Upper lobe of right lung (tissue), 1 donor: Measurements from ENCODE around the gene GSN. TPM values are rescaled to one million over a fixed set of nuclear protein-coding genes. Genes with fewer than 3 reads are reported as not detected.

Source experiments
- ATAC-seq: fragments of 200-7000 bp; cut with Tn5 transposase; one replicate; pipeline ENCODE4 v1.9.1; 2020; ENCODE audit warnings: mild to moderate bottlenecking, moderate library complexity
- DNase-seq: peaks from one replicate; pipeline ENCODE4 v3.0.0-alpha.2; 2020
- H3K27ac ChIP-seq: fragments of 200-600 bp; one replicate; pipeline ENCODE4 v1.8.0; 2022
- H3K27me3 ChIP-seq: fragments of 200-600 bp; one replicate; pipeline ENCODE4 v1.8.0; 2022; ENCODE audit warnings: mild to moderate bottlenecking
- H3K36me3 ChIP-seq: fragments of 200-600 bp; one replicate; pipeline ENCODE4 v1.8.0; 2022
- H3K4me1 ChIP-seq: fragments of 200-600 bp; one replicate; pipeline ENCODE4 v1.8.0; 2022
- H3K4me3 ChIP-seq: fragments of 200-600 bp; one replicate; pipeline ENCODE4 v1.8.0; 2022; ENCODE audit warnings: mild to moderate bottlenecking
- H3K9me3 ChIP-seq: fragments of 200-600 bp; one replicate; pipeline ENCODE4 v1.8.0; 2022
- intact Hi-C: fragments of 100-400 bp; cut with DNase I; formaldehyde crosslinking; loops from one replicate; pipeline ENCODE4 v1.11.0; 2022
- total RNA-seq: library from RNA; stranded (reverse); fragmentation: NEBNext Ultra II Directional; extraction: Animal tissue kit (Norgen Biotek cat#: 25700); gene quantifications from one replicate; pipeline ENCODE4 v1.2.1, GENCODE V29; 2021
- TF ChIP-seq, protein P1 (sequence below): fragments of 200-600 bp; IDR thresholded peaks from one replicate; pipeline ENCODE4 v1.8.0; 2022; ENCODE audit warnings: antibody characterized with exemption
- donor health status: DM: no; HTN: yes; CAD: no; lungs with severe emphysema.

GSN gene
- total RNA-seq, 1 donor from 2014 or later, result 464 TPM

DNA sequence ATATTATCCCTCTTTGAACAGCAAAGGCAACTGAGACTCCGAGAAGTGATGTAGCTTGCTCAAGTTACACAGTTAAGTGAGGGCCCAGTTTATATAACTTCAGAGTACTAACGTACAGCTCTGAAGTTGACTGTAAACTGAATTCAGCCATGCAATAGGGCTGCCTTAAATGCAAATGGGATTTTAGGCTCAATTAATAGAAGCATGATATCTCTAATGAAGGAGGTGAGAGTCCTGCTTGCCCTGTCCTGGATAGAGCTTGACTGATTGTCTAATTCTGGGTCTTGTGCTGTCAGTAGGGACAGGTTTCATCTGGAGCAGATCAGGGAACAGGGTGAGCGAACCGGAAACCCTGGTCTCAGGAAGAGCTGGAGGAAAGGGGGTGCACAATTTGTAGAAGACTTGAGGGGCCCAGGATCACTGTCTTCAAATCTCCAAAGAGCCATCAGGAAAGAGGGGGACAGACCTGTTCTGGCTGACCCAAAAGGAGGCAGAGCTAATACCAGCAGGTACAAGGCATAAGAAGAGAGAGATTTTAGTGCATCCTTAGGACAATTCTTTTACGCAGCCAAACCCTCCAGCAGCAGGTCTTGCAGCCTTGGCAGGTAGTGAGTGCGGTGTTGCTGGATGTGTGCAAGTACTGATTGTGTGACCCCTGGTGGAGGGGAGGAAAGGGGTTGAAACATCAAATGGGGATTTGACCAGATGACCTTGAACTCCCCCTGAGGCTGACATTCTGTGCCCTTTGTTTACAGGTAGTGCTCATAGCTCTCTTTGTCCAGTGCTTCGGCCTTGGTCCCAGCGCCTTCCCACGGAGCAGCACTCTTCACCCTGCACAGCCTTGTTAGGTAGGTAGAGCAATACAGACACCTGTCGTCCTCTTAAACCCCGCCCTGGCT is 13.0 kb downstream of the GSN start:
- intact Hi-C loops, result no loop called here
- ATAC-seq, result no peak
- no peaks in the 10 kb centered on the region for H3K27me3 ChIP-seq
- H3K4me1 ChIP-seq, result peaks cover 92% of the 10 kb centered on the region
- H3K4me3 ChIP-seq, result no peak overlapping the region
- TF ChIP-seq, protein P1, sequence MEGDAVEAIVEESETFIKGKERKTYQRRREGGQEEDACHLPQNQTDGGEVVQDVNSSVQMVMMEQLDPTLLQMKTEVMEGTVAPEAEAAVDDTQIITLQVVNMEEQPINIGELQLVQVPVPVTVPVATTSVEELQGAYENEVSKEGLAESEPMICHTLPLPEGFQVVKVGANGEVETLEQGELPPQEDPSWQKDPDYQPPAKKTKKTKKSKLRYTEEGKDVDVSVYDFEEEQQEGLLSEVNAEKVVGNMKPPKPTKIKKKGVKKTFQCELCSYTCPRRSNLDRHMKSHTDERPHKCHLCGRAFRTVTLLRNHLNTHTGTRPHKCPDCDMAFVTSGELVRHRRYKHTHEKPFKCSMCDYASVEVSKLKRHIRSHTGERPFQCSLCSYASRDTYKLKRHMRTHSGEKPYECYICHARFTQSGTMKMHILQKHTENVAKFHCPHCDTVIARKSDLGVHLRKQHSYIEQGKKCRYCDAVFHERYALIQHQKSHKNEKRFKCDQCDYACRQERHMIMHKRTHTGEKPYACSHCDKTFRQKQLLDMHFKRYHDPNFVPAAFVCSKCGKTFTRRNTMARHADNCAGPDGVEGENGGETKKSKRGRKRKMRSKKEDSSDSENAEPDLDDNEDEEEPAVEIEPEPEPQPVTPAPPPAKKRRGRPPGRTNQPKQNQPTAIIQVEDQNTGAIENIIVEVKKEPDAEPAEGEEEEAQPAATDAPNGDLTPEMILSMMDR, result no peak
- H3K36me3 ChIP-seq, result peaks cover 6% of the 10 kb centered on the region
- no peak for DNase-seq
- H3K27ac ChIP-seq, result peak overlapping the region; percentile 94
- no peaks in the 10 kb centered on the region for H3K9me3 ChIP-seq

DNA sequence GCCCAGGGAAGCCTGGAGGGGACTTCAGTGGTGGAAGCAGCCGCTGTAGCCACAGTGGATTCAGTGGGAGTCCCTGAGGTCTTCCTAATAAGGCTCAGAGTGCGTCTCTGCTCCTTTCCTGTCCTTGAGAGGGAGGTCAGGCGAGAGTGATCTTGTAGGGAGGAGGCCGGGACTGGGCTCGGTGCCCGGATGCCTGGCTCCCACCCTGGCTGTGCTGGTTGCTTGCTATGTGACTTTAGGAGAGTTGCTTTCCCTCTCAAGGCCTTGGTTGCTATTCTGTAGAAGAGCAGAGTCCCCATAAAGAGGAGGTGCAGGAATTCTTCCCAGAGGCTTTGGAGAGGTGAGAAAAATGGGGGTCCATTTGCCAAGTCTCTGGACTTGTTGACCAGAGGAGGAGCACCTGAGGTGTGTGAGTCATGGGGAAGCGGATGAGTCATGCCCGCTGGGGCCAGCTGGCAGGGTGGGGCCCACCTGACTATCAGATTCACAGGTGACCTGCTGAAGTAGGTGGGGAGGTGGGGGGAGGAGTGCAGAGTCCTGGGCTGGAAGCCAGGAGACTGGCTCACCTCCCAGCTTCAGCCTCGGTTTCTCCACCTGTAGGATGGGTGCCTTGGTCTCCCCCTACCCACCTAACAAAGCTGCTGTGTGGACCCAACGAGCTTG is 13.8 kb downstream of the GSN start:
- TF ChIP-seq, protein P1, result no peak
- Histone ChIP-seq H3K27me3 (no peaks in the 10 kb centered on the region), H3K27ac (peak overlapping the region; percentile 94), H3K4me3 (no peak overlapping the region), H3K36me3 (peaks cover 6% of the 10 kb centered on the region), H3K9me3 (no peaks in the 10 kb centered on the region), H3K4me1 (peaks cover 99% of the 10 kb centered on the region)
- intact Hi-C loops, result no loop called here
- peak; percentile 64 for ATAC-seq
- peak; percentile 91 for DNase-seq

DNA sequence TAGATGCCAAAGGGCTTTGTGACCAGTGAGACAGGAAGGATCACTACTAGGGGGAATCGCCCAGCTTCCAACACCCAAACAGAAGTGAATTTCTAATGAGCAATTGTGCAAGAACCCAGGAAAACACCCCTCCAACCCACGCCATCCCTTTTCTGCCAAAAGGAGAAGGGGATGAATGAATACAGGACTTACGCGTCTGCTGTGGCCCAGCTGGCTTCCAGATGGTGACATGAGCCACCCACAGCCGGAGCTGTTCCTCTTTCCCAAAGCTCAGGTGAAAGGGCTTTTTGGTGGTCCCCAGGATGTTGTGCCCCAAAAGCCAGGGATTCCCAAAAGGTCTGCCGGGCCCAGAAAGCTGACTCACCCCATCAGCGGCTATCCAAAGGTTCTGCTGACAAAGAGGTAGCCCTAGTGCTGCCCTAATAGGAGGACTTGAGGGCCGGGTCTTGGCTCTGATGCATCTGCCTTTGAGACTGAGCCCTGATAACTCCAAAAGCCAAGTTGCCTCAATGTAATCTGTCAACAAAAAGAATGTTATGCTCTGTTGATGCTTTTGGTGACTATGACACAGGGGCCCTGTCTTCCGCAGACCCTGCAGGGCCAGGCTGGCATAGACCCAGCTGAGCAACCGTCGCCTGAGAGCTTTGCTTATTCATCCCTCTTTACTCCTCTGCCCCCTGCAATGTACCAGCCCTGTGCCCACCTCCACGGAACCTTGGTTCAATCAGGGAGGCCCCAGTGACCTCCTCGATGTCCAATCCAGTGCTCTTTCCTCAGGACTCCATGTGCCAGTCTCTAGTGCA is 14.5 kb downstream of the GSN start:
- H3K4me3 ChIP-seq, result no peak overlapping the region
- TF ChIP-seq, protein P1, result no peak
- intact Hi-C loops, result no loop called here
- no peaks in the 10 kb centered on the region for H3K9me3 ChIP-seq
- H3K36me3 ChIP-seq, result peaks cover 6% of the 10 kb centered on the region
- peak; percentile 21 for ATAC-seq
- peaks cover 99% of the 10 kb centered on the region for H3K4me1 ChIP-seq
- peak; percentile 79 for DNase-seq
- peak overlapping the region; percentile 94 for H3K27ac ChIP-seq
- no peaks in the 10 kb centered on the region for H3K27me3 ChIP-seq

DNA sequence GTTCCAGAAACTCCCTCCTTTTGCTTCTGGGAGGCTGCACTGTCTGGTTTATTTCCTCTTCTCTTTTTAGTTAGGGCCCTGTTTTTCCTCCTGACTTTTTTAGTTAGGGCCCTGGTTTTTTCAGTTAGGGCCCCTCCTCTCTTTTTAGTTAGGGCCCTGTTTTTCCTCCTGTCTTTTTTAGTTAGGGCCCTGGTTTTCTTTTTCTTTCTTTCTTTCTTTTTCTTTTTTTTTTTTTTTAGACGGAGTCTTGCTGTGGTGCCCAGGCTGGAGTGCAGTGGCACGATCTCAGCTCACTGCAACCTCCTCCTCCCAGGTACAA is 15.1 kb downstream of the GSN start:
- ATAC-seq (no peak), DNase-seq (no peak)
- Histone ChIP-seq H3K4me3 (no peak overlapping the region), H3K27ac (peak overlapping the region; percentile 94), H3K27me3 (no peaks in the 10 kb centered on the region), H3K36me3 (peaks cover 6% of the 10 kb centered on the region), H3K4me1 (peaks cover 99% of the 10 kb centered on the region), H3K9me3 (no peaks in the 10 kb centered on the region)
- TF ChIP-seq, protein P1, result no peak
- intact Hi-C loops, result no loop called here

DNA sequence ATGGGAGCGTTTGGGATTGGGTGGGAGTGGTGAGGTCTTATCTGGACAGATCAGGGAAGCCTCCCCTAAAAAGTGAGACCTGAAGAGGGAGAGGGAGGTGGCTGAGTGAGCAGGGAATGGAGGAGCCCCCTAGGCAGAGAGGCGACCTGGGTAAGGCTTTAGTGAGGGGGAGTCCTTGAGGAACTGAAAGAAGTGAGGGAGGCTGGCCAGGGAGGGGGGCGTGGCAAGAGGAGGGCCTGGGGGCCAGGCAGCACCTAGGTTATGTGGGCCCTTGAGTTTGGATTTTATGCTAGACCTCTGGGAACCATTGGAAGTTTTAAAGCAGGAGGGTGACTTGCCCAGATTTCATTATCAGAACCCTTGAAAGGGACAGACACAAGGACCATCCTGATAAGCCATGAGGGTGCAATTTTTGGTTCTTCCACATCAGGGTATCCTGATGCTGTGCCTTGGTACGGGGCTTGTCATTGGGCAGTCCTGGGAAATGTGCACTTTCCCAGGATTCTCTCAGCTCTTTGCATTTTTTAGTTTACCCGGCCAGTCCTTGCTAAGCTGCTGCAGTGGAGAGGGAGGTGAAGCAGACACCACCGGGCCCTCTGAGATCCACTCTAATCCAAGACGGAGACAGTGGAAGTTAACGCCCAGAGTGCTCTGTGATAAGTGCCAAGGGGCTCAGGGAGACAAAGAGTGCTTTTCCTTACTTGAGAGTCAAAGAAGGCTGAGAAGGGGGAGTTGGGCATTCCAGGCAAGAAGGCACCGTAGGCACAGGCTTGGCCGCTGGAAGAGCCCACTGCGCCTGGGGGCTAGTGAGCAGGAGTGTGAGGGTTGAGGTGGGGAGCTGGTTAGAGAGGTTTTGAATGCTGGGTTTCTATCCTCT is 16.1 kb downstream of the GSN start:
- intact Hi-C loops, result no loop called here
- H3K4me3 ChIP-seq, result no peak overlapping the region
- H3K4me1 ChIP-seq, result peaks cover 99% of the 10 kb centered on the region
- H3K36me3 ChIP-seq, result peaks cover 13% of the 10 kb centered on the region
- DNase-seq (peak; percentile 62), ATAC-seq (no peak)
- H3K27ac ChIP-seq, result peak overlapping the region; percentile 94
- no peaks in the 10 kb centered on the region for H3K9me3 ChIP-seq
- TF ChIP-seq, protein P1, result no peak
- no peaks in the 10 kb centered on the region for H3K27me3 ChIP-seq
